Neural crest cell (in vitro differentiated cells): Measurements from ENCODE around the gene FGD5. TPM values are rescaled to one million over a fixed set of nuclear protein-coding genes. Genes with fewer than 3 reads are reported as not detected.

ENCODE experiments used
- DNase-seq: peaks from one replicate; pipeline ENCODE4 v3.0.0; 2021; ENCODE audit warnings: low read depth, mixed read lengths, low spot score
- H3K27ac Mint-ChIP-seq: one replicate; pipeline ENCODE4 v1.8.0; 2021; ENCODE audit warnings: mild to moderate bottlenecking, mixed read lengths; ENCODE audit not compliant: unreplicated experiment
- H3K27me3 Mint-ChIP-seq: 2 replicates; pipeline ENCODE4 v1.8.0; 2021; ENCODE audit warnings: low read depth, mild to moderate bottlenecking, mixed read lengths
- H3K36me3 Mint-ChIP-seq: 2 replicates; pipeline ENCODE4 v1.8.0; 2021; ENCODE audit warnings: low read depth, mild to moderate bottlenecking, mixed read lengths
- H3K4me1 Mint-ChIP-seq: 2 replicates; pipeline ENCODE4 v1.8.0; 2021; ENCODE audit warnings: mixed read lengths
- H3K4me3 Mint-ChIP-seq: one replicate; pipeline ENCODE4 v1.8.0; 2021; ENCODE audit warnings: mild to moderate bottlenecking, mixed read lengths
- H3K9me3 Mint-ChIP-seq: 2 replicates; pipeline ENCODE4 v1.8.0; 2021; ENCODE audit warnings: mixed read lengths
- CTCF ChIP-seq: fragments of 200-600 bp; sonication (generic); conservative IDR thresholded peaks from 2 replicates; pipeline ENCODE4 v1.5.0; 2021; ENCODE audit warnings: antibody characterized with exemption, mild to moderate bottlenecking
- total RNA-seq: library from RNA; stranded (reverse); gene quantifications from 2 replicates; pipeline ENCODE4 v1.2.1, GENCODE V29; 2021

The FGD5 gene
- total RNA-seq, 1 donor from 2014 or later, result 0.61 TPM

- Mint-ChIP-seq H3K27ac (no peak overlapping the region), H3K27me3 (no peaks in the 10 kb centered on the region), H3K4me1 (no peaks in the 10 kb centered on the region), H3K4me3 (no peak overlapping the region), H3K9me3 (no peaks in the 10 kb centered on the region), H3K36me3 (no peaks in the 10 kb centered on the region)
- no peak for DNase-seq
- no peak for TF ChIP-seq CTCF
These were observed 46.1 kb upstream of the FGD5 start for GRCh38 chr3:14772533-14773138.

GRCh38 chr3:14773281-14773680, 45.5 kb upstream of the FGD5 start:
- no peak for DNase-seq
- H3K27me3 Mint-ChIP-seq, result no peaks in the 10 kb centered on the region

GRCh38 chr3:14773691-14774128, 45.1 kb upstream of the FGD5 start:
- no peak for TF ChIP-seq CTCF
- no peaks in the 10 kb centered on the region for H3K4me1 Mint-ChIP-seq
- H3K27me3 Mint-ChIP-seq, result no peaks in the 10 kb centered on the region
- H3K36me3 Mint-ChIP-seq, result no peaks in the 10 kb centered on the region
- DNase-seq, result no peak
- H3K9me3 Mint-ChIP-seq, result peaks cover 2% of the 10 kb centered on the region
- H3K4me3 Mint-ChIP-seq, result no peak overlapping the region
- H3K27ac Mint-ChIP-seq, result no peak overlapping the region

More at GRCh38 chr3:14773281-14773680, 45.5 kb upstream of the FGD5 start:
- H3K4me3 Mint-ChIP-seq, result no peak overlapping the region
- no peak overlapping the region for H3K27ac Mint-ChIP-seq
- no peaks in the 10 kb centered on the region for H3K36me3 Mint-ChIP-seq
- peaks cover 2% of the 10 kb centered on the region for H3K9me3 Mint-ChIP-seq
- no peaks in the 10 kb centered on the region for H3K4me1 Mint-ChIP-seq
- TF ChIP-seq CTCF, result no peak

- no peak overlapping the region for H3K27ac Mint-ChIP-seq
- TF ChIP-seq CTCF, result no peak
- H3K9me3 Mint-ChIP-seq, result peaks cover 2% of the 10 kb centered on the region
- no peak for DNase-seq
- H3K27me3 Mint-ChIP-seq, result no peaks in the 10 kb centered on the region
- H3K36me3 Mint-ChIP-seq, result no peaks in the 10 kb centered on the region
- H3K4me1 Mint-ChIP-seq, result no peaks in the 10 kb centered on the region
- H3K4me3 Mint-ChIP-seq, result no peak overlapping the region
These were observed 44.3 kb upstream of the FGD5 start for GRCh38 chr3:14774431-14774830.

GRCh38 chr3:14775011-14775410, 43.8 kb upstream of the FGD5 start:
- Mint-ChIP-seq H3K9me3 (peaks cover 4% of the 10 kb centered on the region), H3K4me1 (no peaks in the 10 kb centered on the region)

More at GRCh38 chr3:14775011-14775410, 43.8 kb upstream of the FGD5 start:
- DNase-seq, result no peak
- Mint-ChIP-seq H3K27me3 (no peaks in the 10 kb centered on the region), H3K4me3 (no peak overlapping the region), H3K27ac (peak overlapping the region; percentile 57), H3K36me3 (no peaks in the 10 kb centered on the region)
- TF ChIP-seq CTCF, result no peak
